H1 (cell line): ENCODE measurements around the gene CRHR1. TPM values are rescaled to one million over a fixed set of nuclear protein-coding genes. Genes with fewer than 3 reads are reported as not detected.

Experiments used
- CTCF ChIA-PET: fragments of 300-600 bp; sonication (Branson Sonifier 250); formaldehyde crosslinking; loops from one replicate; lab custom pipeline; 2021; ENCODE audit not compliant: partially characterized antibody; lab: Charles Lee
- POLR2A ChIA-PET: fragments of 300-600 bp; sonication (Branson Sonifier 250); formaldehyde crosslinking; loops from one replicate; lab custom pipeline; 2021; ENCODE audit warnings: inconsistent platforms; ENCODE audit not compliant: partially characterized antibody; lab: Charles Lee
- DNase-seq, 2 experiments: peaks; one replicate each; pipeline versions ENCODE4 v3.0.0 to v3.0.0-alpha.2; 2010 to 2022; ENCODE audit warnings: low spot score in 2 of 2, low read depth in 1 of 2, mixed read lengths in 1 of 2
- FAIRE-seq: peaks from 2 replicates; lab custom pipeline; 2011; peaks lifted over from hg19 to GRCh38; lab: Jason Lieb, UNC
- H2AFZ ChIP-seq: 2 replicates; pipeline ENCODE4 v1.8.1; 2012; ENCODE audit warnings: low read length, inconsistent platforms
- H2AK5ac ChIP-seq: 2 replicates; pipeline ENCODE4 v1.6.1; 2013; ENCODE audit warnings: low read depth, low read length
- H2BK120ac ChIP-seq: replicated peaks from 2 replicates; pipeline ENCODE3; 2013; ENCODE audit warnings: low read depth, low read length, inconsistent platforms
- H2BK12ac ChIP-seq: 2 replicates; pipeline ENCODE4 v1.6.1; 2013; ENCODE audit warnings: low read depth, low read length
- H2BK15ac ChIP-seq: 2 replicates; pipeline ENCODE4 v1.6.1; 2013; ENCODE audit warnings: low read length
- H2BK20ac ChIP-seq: 2 replicates; pipeline ENCODE4 v1.6.1; 2013; ENCODE audit warnings: low read length
- H2BK5ac ChIP-seq: 2 replicates; pipeline ENCODE4 v1.6.1; 2013; ENCODE audit warnings: low read depth, low read length
- H3K14ac ChIP-seq: 2 replicates; pipeline ENCODE4 v1.6.1; 2013; ENCODE audit warnings: inconsistent platforms; ENCODE audit not compliant: insufficient read length
- H3K18ac ChIP-seq: 2 replicates; pipeline ENCODE4 v1.6.1; 2013; ENCODE audit warnings: low read length; ENCODE audit errors: extremely low read depth
- H3K23ac ChIP-seq: 2 replicates; pipeline ENCODE4 v1.6.1; 2013; ENCODE audit warnings: inconsistent platforms; ENCODE audit not compliant: insufficient read length
- H3K23me2 ChIP-seq: 2 replicates; pipeline ENCODE4 v1.6.1; 2013; ENCODE audit warnings: low read depth, low read length
- H3K27ac ChIP-seq: 2 replicates; pipeline ENCODE4 v1.6.1; 2011; ENCODE audit warnings: low read depth, low read length, inconsistent platforms
- H3K27me3 ChIP-seq, 4 experiments: replicated peaks in 1 of 4; 1 replicate in 1 of 4; 2 replicates in 3 of 4; pipeline versions ENCODE4 v1.6.1 to v1.8.1; 2011 to 2013; ENCODE audit warnings: low read length in 3 of 4, mild to moderate bottlenecking in 3 of 4, inconsistent platforms in 2 of 4, mixed read lengths in 2 of 4, moderate library complexity in 1 of 4; ENCODE audit not compliant: control insufficient read depth in 3 of 4, insufficient read depth in 3 of 4; ENCODE audit errors: extremely low read depth in 1 of 4
- H3K36me3 ChIP-seq, 4 experiments: 2 replicates each; pipeline versions ENCODE4 v1.6.1 to v1.8.1; 2011 to 2013; ENCODE audit warnings: mild to moderate bottlenecking in 4 of 4, low read length in 3 of 4, moderate library complexity in 2 of 4, control low read depth in 1 of 4, inconsistent platforms in 1 of 4; ENCODE audit not compliant: insufficient read depth in 4 of 4, control insufficient read depth in 2 of 4
- H3K4ac ChIP-seq: replicated peaks from 2 replicates; pipeline ENCODE3; 2013; ENCODE audit warnings: low read length, low read depth, mixed read lengths, inconsistent platforms; ENCODE audit not compliant: insufficient read length
- H3K4me1 ChIP-seq, 4 experiments: replicated peaks in 1 of 4; 1 replicate in 1 of 4; 2 replicates in 3 of 4; pipeline versions ENCODE4 v1.6.1 to v1.8.1; 2011 to 2013; ENCODE audit warnings: low read length in 3 of 4, inconsistent platforms in 2 of 4, mixed read lengths in 1 of 4; ENCODE audit not compliant: insufficient read depth in 4 of 4, control insufficient read depth in 3 of 4
- H3K4me2 ChIP-seq, 2 experiments: 2 replicates each; pipeline versions ENCODE4 v1.6.1 to v1.8.1; 2011 to 2013; ENCODE audit warnings: low read depth in 2 of 2, low read length in 2 of 2, control low read depth in 1 of 2, inconsistent platforms in 1 of 2, mild to moderate bottlenecking in 1 of 2; ENCODE audit not compliant: insufficient read depth in 1 of 2
- H3K4me3 ChIP-seq, 4 experiments: fragments of 200-600, 300-600 bp in 1 of 4; sonication (generic), shearing (Covaris generic), sonication (Bioruptor Twin) in 1 of 4; 2 replicates each; pipeline versions ENCODE4 v1.5.1 to v1.8.1; 2011 to 2016; ENCODE audit warnings: low read length in 4 of 4, low read depth in 3 of 4, control low read depth in 2 of 4, inconsistent platforms in 2 of 4, mild to moderate bottlenecking in 2 of 4, mixed read lengths in 1 of 4, moderate library complexity in 1 of 4; ENCODE audit not compliant: insufficient read depth in 2 of 4; ENCODE audit errors: extremely low read depth in 1 of 4
- H3K56ac ChIP-seq: replicated peaks from 2 replicates; pipeline ENCODE3; 2013; ENCODE audit warnings: low read depth, mild to moderate bottlenecking, mixed read lengths, low read length, inconsistent platforms; ENCODE audit not compliant: insufficient read length
- H3K79me1 ChIP-seq: 2 replicates; pipeline ENCODE4 v1.6.1; 2013; ENCODE audit warnings: low read depth, low read length, control low read depth
- H3K79me2 ChIP-seq, 2 experiments: 2 replicates each; pipeline versions ENCODE4 v1.6.1 to v1.8.1; 2012 to 2013; ENCODE audit warnings: low read length in 2 of 2, mild to moderate bottlenecking in 2 of 2, inconsistent platforms in 1 of 2; ENCODE audit not compliant: insufficient read depth in 2 of 2, control insufficient read depth in 1 of 2
- H3K9ac ChIP-seq, 4 experiments: replicated peaks in 1 of 4; 1 replicate in 1 of 4; 2 replicates in 3 of 4; pipeline versions ENCODE4 v1.6.1 to v1.8.1; 2011 to 2013; ENCODE audit warnings: low read depth in 3 of 4, low read length in 3 of 4, control low read depth in 2 of 4, mild to moderate bottlenecking in 2 of 4, moderate library complexity in 2 of 4, inconsistent platforms in 1 of 4; ENCODE audit errors: extremely low read depth in 1 of 4
- H3K9me3 ChIP-seq, 2 experiments: 2 replicates each; pipeline versions ENCODE4 v1.6.1 to v1.8.1; 2012 to 2013; ENCODE audit warnings: mild to moderate bottlenecking in 2 of 2, moderate library complexity in 2 of 2, control low read depth in 1 of 2, inconsistent platforms in 1 of 2, low read depth in 1 of 2, low read length in 1 of 2, mixed read lengths in 1 of 2; ENCODE audit not compliant: insufficient read depth in 2 of 2
- H4K20me1 ChIP-seq, 2 experiments: replicated peaks in 1 of 2; 2 replicates each; pipeline versions ENCODE3 to v1.8.1; 2011 to 2013; ENCODE audit warnings: inconsistent platforms in 2 of 2, low read length in 2 of 2, mild to moderate bottlenecking in 1 of 2; ENCODE audit not compliant: insufficient read depth in 2 of 2, control insufficient read depth in 1 of 2
- H4K5ac ChIP-seq: 2 replicates; pipeline ENCODE4 v1.6.1; 2013; ENCODE audit warnings: low read length, low read depth, mixed read lengths, inconsistent platforms; ENCODE audit not compliant: insufficient read length
- H4K8ac ChIP-seq: 2 replicates; pipeline ENCODE4 v1.8.0; 2013; ENCODE audit warnings: mild to moderate bottlenecking, moderate library complexity, low read length, inconsistent platforms; ENCODE audit not compliant: insufficient read depth; ENCODE audit errors: extremely low read depth
- H4K91ac ChIP-seq: replicated peaks from 2 replicates; pipeline ENCODE3; 2013; ENCODE audit warnings: low read length, mixed read lengths, inconsistent platforms; ENCODE audit not compliant: insufficient read length
- ATF3 ChIP-seq: IDR thresholded peaks from 2 replicates; pipeline ENCODE4 v1.6.1; 2011; ENCODE audit warnings: low read depth, mild to moderate bottlenecking, low read length; ENCODE audit not compliant: insufficient read depth
- NANOG ChIP-seq: IDR thresholded peaks from 2 replicates; pipeline ENCODE4 v1.6.1; 2011; ENCODE audit warnings: low read length, low read depth, mild to moderate bottlenecking, inconsistent platforms; ENCODE audit not compliant: insufficient read depth, poor library complexity, severe bottlenecking
- POLR2A ChIP-seq, 2 experiments: IDR thresholded peaks; 1 replicate in 1 of 2; 2 replicates in 1 of 2; pipeline ENCODE4 v1.6.1; 2011; ENCODE audit warnings: low read depth in 2 of 2, low read length in 2 of 2, mild to moderate bottlenecking in 2 of 2; ENCODE audit errors: control extremely low read depth in 1 of 2
- RBBP5 ChIP-seq: IDR thresholded peaks from 2 replicates; pipeline ENCODE4 v1.7.1; 2012; ENCODE audit warnings: low read depth, mild to moderate bottlenecking, inconsistent platforms, low read length, moderate library complexity, borderline replicate concordance
- WGBS, 2 experiments: shearing (Covaris generic) in 1 of 2; methylation state at CpG; one replicate each; pipeline versions ENCODE4 v1.1.6 to v1.1.7; 2013 to 2015; ENCODE audit warnings: low lambda C conversion rate in 2 of 2, mixed read lengths in 2 of 2, inconsistent platforms in 1 of 2, low coverage in 1 of 2, missing lambda C conversion rate in 1 of 2; ENCODE audit not compliant: insufficient replicate concordance in 2 of 2, insufficient coverage in 1 of 2, insufficient read length in 1 of 2; ENCODE audit errors: extremely low coverage in 1 of 2, missing lambda C conversion rate in 1 of 2; 5-methylcytosine and 5-hydroxymethylcytosine counted together
- polyA plus RNA-seq, 7 experiments: library from polyadenylated mRNA; depleted of rRNA in 3 of 7; stranded (reverse) in 5 of 7; unstranded in 2 of 7; fragments of >200 nt in 5 of 7; fragments of 200-250 nt in 2 of 7; gene quantifications; 1 replicate in 5 of 7; 2 replicates in 1 of 7; 4 replicates in 1 of 7; pipeline versions ENCODE4 v1.2.1 to v1.2.3, GENCODE V29; 2011 to 2013; ENCODE audit warnings: missing spikeins in 2 of 7, mixed read lengths in 2 of 7
- total RNA-seq: library from RNA; stranded (reverse); fragmentation: NEBNext Ultra II Directional; extraction: Animal tissue kit (Norgen Biotek cat#: 25700); gene quantifications from 2 replicates; pipeline ENCODE4 v1.2.1, GENCODE V29; 2021
- TF ChIP-seq, protein P1 (sequence below), 3 experiments: IDR thresholded peaks; 1 replicate in 2 of 3; 2 replicates in 1 of 3; pipeline versions ENCODE4 v1.5.1 to v1.6.1; 2011; ENCODE audit warnings: low read length in 3 of 3, mild to moderate bottlenecking in 3 of 3, inconsistent platforms in 2 of 3, low read depth in 1 of 3, moderate library complexity in 1 of 3; ENCODE audit not compliant: insufficient read depth in 1 of 3; ENCODE audit errors: control extremely low read depth in 1 of 3

Gene CRHR1
- total and polyA plus RNA-seq, 2 of the 8 experiments (the other 6 are each of a cell fraction or from before 2014, with no cell fraction given), result 0.56 to 1.7 TPM

- 76% methylated on average over 7 of the region's 7 CpGs; no CpG with 5 or more reads in 1 of the 2 experiments for whole genome bisulfite sequencing, 2 experiments
Measured at GRCh38 chr17:45841883-45842525, 57.9 kb downstream of the CRHR1 start.

More at GRCh38 chr17:45841883-45842525, 57.9 kb downstream of the CRHR1 start:
- Histone ChIP-seq H3K56ac (no peak overlapping the region), H3K4ac (no peak overlapping the region), H2BK15ac (no peak overlapping the region), H3K23me2 (no peaks in the 10 kb centered on the region), H4K5ac (no peak overlapping the region), H2BK12ac (no peak overlapping the region), H3K18ac (no peak overlapping the region), H3K4me3 (no peak overlapping the region), H2AK5ac (no peak overlapping the region), H3K23ac (no peak overlapping the region), H4K20me1 (no peaks in the 10 kb centered on the region), H4K91ac (no peak overlapping the region), H3K9me3 (no peaks in the 10 kb centered on the region), H3K27ac (no peak overlapping the region), H3K79me2 (no peaks in the 10 kb centered on the region), H3K9ac (no peak overlapping the region), H3K4me2 (no peak overlapping the region), H3K79me1 (no peaks in the 10 kb centered on the region), H3K36me3 (no peaks in the 10 kb centered on the region), H3K4me1 (peaks cover 0 to 2% (median under 1%) of the 10 kb centered on the region in 4 experiments; a peak in 2 of 7 replicates), H2BK20ac (no peak overlapping the region), H2BK5ac (no peak overlapping the region), H2AFZ (no peak overlapping the region), H3K27me3 (no peaks in the 10 kb centered on the region), H4K8ac (no peak overlapping the region), H3K14ac (no peak overlapping the region), H2BK120ac (no peak overlapping the region)
- POLR2A ChIA-PET, result interaction anchor here (0.9 to 1.0 kb wide), 2 partner anchors 191 to 202 kb away, joined by 3 to 4 read pairs; no protein-coding TSS in a partner anchor
- DNase-seq, result no peak
- no peak for FAIRE-seq
- CTCF ChIA-PET, result interaction anchor here (1.0 to 11.9 kb wide), 7 partner anchors 8 to 194 kb away, joined by 3 to 137 read pairs (median 5); no protein-coding TSS in a partner anchor
- TF ChIP-seq ATF3, result no peak
- TF ChIP-seq, protein P1, sequence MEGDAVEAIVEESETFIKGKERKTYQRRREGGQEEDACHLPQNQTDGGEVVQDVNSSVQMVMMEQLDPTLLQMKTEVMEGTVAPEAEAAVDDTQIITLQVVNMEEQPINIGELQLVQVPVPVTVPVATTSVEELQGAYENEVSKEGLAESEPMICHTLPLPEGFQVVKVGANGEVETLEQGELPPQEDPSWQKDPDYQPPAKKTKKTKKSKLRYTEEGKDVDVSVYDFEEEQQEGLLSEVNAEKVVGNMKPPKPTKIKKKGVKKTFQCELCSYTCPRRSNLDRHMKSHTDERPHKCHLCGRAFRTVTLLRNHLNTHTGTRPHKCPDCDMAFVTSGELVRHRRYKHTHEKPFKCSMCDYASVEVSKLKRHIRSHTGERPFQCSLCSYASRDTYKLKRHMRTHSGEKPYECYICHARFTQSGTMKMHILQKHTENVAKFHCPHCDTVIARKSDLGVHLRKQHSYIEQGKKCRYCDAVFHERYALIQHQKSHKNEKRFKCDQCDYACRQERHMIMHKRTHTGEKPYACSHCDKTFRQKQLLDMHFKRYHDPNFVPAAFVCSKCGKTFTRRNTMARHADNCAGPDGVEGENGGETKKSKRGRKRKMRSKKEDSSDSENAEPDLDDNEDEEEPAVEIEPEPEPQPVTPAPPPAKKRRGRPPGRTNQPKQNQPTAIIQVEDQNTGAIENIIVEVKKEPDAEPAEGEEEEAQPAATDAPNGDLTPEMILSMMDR (IDR thresholded peaks at IDR 0.05; ENCODE audit: control extremely low read depth in 1 of 3, insufficient read depth in 1 of 3, low read depth in 1 of 3, low read length in 3 of 3), result no peak
- no peak for TF ChIP-seq NANOG
- TF ChIP-seq RBBP5, result no peak
- no peak for TF ChIP-seq POLR2A (IDR thresholded peaks at IDR 0.05; ENCODE audit: control extremely low read depth in 1 of 2, low read depth in 2 of 2, low read length in 2 of 2)
